COR-L47 (cell line): ENCODE results near the gene SHANK2.
A peak's percentile ranks its signal among the peaks of the same experiment; 100 is the strongest.

ENCODE experiments used
- DNase-seq: peaks from one replicate; lab custom pipeline; 2025; lab: John Stamatoyannopoulos, UW

Gene SHANK2

DNA sequence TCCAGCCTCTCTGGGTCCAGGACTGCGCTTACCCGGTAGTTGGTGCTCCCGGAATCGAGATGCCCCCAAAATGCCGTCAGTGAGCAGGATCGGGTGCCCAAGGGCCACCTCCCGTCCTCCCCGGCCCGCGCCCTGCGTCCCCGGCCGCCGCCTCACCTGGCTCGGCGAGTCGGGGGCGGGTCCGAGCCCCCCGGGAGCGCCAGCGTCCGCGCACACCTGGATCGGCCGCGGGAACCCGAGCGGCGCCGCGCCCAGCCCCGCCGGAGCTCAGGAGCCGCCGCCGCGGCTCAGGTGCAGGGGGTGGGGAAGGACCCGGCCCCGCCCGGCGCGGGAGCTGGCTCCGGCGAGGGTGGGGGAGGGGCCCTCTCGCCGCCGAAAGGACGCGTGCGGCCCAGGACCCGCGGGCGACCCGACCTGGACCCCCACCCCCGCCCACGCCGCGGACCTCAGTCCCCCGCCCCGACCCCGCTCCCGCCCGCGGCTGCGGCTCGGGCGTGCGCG lies at the start of gene SHANK2:
TSS of gene SHANK2 (minus strand) at position 309 of the 501 bp plus-strand sequence. CDS start 105,251 bp downstream, outside the sequence.
- peak; percentile 11 for DNase-seq

DNA sequence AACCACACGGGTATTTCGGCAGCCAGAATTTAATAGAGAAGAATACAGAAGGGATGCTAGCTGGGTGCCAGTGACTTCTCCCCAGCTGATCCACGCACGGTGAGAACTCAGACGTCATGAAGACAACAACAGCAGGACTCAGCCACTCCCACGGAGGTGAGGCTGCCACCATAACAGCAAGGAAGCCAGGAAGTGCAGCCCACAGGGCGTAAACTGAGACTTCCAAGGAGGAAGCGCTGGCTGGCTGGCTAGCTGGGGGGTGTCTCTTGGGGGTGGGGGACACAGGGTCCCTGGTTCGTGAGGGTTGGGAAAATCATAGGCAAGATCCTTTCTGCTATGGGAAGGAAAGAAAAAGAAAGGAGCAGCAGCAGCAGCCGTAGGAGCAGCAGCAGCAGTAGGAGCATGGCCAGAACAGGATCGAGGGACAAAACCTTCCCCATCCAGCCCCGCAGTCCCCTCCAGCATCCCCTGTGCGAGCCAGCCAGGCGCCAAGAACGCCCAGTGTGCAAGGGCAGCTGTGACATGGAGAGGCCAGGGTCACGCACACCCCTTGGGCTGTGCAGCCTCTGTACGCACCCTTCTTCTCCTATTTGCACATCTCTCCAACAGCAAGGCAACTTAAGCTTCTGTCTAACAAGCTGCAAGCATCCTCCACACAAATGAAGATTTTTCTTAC lies 49.6 kb upstream of the SHANK2 start:
- no peak for DNase-seq

GRCh38 chr11:71301046-71301857 lies 48.9 kb upstream of the SHANK2 start:
- no peak for DNase-seq

- no peak for DNase-seq
Measured at GRCh38 chr11:71300187-71300586, 47.8 kb upstream of the SHANK2 start.

DNA sequence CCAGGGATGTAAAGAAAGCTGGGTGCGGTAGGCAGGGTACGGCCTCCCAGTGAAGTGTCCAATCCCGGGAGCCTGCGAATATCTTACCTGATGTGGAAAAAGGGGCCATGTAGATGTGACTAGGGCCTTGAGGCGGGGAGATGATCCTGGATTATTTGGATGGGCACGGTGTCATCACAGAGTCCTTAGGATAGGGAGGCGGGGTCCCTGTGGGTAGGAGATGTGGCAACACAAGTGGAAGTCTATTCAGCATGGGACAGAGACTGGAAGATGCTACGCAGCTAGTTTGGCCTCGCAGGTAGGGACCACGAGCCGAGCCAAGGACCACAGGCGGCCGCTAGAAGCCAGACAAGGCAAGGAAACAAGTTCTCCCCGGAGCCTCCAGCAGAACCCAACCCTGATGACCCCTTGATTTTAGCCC lies 46.4 kb upstream of the SHANK2 start:
- no peak for DNase-seq

DNA sequence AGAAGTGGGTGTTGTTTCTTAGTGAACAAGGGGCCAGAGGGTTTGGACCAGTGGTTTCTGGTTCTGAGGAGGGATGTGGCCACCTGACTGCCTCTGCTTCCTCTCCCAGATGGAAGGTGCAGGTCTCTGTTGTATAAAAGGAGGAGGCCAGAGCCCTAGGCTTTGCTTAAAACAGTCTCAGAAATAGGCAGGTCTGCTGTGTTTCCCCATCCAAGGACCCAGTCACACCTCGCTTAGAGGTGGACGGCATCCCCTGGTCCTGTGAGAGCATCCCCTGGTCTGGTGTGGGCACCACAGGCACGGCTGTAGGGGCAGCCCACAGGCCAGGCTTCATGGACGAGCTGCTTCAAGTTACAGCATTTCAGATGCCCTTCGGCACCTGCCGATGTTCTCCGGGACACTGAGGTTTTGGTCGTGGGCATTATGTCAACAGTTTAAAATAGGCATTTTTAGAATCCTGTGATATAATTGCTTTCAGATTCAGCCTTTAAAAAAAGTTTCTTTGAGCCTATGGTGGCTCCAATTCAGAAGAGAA lies 45.7 kb upstream of the SHANK2 start:
- DNase-seq, result no peak

DNA sequence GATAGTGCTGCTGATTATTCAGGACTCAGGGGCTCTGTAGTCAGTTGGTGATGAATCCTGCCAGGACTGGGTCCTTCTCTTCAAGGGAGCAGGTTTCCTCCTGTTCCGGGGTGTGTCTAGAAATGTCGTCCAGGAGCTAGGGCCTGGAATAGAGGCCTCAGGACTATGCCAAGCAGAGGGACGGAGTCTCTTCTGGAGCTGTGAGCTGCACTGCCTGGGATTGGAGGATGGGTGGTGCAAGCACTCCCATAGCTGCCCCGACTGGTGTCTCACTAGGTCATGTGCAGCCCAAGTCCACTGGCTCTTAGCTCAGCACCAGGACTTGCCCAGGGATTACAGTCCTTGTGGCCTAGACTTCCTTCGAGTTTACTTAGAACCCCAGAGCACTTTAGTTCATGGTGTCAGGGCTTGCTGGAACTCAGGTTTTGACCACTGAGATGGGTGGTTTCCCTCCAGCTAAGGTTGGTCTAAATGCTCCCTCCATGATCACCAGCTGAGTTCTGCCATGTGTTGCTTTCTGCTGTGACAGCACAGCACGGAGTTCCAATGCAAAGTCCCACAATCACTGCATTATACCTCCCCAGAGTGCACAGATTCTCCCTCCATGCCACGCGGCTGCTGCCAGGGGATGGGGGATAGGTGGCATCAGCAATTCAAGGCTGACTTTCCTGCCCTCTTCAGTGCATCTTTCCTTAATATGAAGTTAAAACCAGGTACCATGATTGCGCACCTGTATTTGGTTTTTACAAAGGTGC lies 42.6 kb upstream of the SHANK2 start:
- no peak for DNase-seq

- DNase-seq, result no peak
Measured at GRCh38 chr11:71293961-71294782, 41.8 kb upstream of the SHANK2 start.

DNA sequence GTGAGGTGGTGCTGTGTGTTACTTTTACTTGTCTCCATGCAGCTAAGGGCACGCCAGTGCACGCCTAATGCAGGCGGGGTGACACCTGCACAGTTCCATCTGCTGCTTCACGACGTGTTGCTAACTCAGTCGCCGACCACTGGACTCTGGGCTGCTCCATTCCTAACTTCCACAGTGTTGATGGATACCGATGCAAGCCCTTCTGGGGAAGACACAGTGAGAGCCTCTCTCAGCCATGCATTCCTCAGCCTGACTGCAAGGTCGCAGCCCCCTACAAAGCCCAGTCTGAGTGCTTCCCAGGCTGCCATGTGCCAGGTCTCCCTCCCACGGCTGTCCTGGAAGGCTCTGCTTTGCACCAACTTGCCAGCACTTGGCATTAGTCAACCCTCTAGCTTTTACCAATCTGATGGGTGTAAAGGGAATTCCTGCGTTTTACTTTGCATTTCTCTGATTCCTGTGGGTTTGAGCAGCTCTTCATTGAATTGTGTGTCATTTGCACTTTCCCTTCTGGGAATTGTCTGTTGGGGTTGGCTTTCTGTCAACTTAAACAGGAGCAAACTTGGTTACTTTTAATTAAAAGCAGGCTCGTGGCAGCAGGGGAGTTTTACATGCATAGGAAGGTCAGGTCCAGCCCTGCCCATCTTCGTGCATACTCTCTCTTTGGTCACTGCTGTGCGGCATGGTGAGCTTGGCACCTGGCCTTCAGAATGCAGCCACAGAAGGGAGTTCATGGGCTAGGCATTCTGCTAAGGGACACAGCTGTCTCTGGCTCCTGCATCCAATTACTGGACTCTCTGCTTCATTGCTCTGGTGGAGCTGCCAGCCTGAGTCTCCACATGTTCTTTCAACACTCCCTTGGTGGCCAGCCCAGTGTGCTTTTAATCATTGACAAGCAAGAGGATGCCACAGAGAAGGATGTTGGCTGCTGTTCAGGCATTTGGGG lies 34.6 kb upstream of the SHANK2 start:
- peak; percentile 18 for DNase-seq

GRCh38 chr11:71285111-71285510 lies 32.7 kb upstream of the SHANK2 start:
- DNase-seq, result no peak

GRCh38 chr11:71284525-71285092 lies 32.2 kb upstream of the SHANK2 start:
- DNase-seq, result peak; percentile 79

DNA sequence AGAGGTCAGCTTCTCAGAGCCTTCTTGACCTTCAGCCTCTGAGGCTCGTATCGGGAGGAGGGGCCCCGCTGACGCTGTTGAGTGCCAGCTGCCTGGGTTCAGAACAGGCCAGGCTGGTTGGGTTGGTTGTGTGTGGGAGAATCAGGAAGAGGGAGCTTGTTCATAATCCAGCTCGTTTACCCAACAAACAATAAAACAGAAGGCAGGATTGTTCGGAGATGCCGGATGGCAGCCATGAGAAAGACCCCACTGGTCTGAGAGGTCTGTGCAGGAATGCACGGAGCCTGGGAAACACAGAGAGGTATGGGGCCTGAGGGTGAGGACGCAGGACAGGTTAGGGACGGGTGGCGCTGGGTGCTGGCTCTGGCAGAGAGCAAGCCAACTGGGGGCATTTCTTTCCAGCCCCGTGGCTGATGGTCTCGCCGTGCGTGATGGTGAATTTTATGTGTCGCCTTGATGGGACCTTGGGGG lies 31.6 kb upstream of the SHANK2 start:
- DNase-seq, result no peak

DNA sequence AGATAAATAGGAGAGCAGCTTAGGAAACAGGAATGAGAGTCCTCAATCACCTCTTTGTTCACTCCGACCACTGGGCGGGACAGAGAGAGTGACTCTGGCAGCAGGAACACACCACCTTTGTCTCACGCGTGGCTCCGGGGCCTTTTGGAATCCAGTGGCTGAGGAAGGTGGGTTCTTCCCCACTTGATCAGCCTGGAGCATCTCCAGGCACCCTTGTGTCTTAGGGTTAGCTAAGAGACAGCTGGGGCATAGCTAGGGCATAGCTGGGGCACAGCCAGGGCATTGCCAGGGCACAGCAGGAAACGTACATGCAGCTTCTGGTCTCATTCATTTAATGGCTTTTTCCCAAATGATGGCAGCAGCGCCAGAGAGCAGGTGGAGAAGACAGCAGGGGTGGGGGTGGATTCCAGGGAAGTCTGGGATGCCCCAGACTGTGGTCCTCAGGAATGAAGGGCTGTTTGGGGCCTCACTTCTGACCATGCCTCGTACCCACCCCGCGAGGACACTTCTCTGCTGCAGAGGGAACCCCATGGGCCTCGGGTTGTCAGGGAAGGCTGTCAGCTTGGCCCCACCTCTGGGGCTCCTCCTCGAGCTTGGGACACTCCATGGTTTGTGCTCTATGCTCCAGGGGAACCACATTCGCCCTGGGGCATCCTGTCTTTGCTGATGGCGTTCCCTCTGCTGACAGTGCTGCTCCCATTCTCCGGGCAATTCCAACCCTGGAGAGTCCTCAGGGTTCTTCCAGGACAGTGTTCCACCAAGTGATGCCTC lies 30.4 kb upstream of the SHANK2 start:
- DNase-seq, result no peak

DNA sequence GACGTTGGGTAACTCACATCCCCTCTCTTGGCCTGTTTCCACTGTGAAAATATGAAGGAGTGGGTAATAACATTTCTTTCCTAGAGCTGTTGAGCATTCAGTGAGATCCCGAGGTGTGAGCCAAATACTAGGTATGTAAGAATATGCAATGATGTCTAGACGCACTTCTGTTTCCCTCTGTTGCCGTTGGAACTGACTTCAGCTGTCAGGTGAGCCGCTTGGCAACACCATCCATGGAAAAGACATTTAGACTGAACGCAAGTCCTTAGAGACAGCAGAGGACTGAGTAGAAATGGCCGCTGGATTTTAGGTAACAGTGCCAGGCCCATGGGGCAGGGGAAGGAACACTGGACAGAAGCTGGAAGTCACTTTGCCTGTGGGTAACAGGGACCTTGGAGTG lies 29.5 kb upstream of the SHANK2 start:
- no peak for DNase-seq

GRCh38 chr11:71281204-71281603 lies 28.8 kb upstream of the SHANK2 start:
- no peak for DNase-seq

- DNase-seq, result no peak
Measured at GRCh38 chr11:71279916-71280645, 27.7 kb upstream of the SHANK2 start.

DNA sequence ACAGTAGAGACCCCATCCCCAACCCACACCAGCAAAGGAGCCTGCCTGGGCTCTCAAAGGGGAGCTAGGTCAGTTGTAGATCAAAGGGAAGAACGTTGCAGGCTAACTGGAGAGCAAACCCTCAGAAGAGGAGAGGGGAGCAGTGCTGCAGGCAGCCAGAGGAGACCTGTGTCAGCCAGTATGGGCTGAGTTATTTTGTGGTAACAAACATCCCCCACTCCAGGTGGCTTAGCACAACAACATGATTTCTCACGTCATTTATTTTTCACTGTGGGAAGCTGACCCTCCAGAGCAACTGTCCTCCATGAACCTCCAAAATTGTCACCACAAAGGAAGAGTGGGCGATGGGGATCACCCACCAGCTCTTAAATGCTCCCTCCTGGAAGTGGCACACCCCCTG lies 19.8 kb upstream of the SHANK2 start:
- no peak for DNase-seq
